WTC11 (cell line): ENCODE results near the gene GCSH. TPM values are rescaled to one million over a fixed set of nuclear protein-coding genes. Genes with fewer than 3 reads are reported as not detected.

Source experiments
- AR ChIP-seq: fragments of 250-450 bp; sonication (Bioruptor Pico); IDR thresholded peaks from 2 replicates; pipeline ENCODE4 v1.9.0; 2021; ENCODE audit warnings: mild to moderate bottlenecking
- E2F1 ChIP-seq: sonication (generic); formaldehyde crosslinking; IDR thresholded peaks from 2 replicates; pipeline ENCODE4 v1.8.0; 2022; ENCODE audit warnings: mild to moderate bottlenecking, missing genetic modification reagents
- E2F5 ChIP-seq: sonication (generic); formaldehyde crosslinking; IDR thresholded peaks from 2 replicates; pipeline ENCODE4 v1.8.1; 2022; ENCODE audit warnings: mild to moderate bottlenecking, moderate library complexity, missing genetic modification reagents
- FOXP4 ChIP-seq: sonication (generic); formaldehyde crosslinking; IDR thresholded peaks from 2 replicates; pipeline ENCODE4 v1.8.0; 2022; ENCODE audit warnings: mild to moderate bottlenecking, missing genetic modification reagents
- GRHL2 ChIP-seq: fragments of 250-450 bp; sonication (Bioruptor Pico); IDR thresholded peaks from 2 replicates; pipeline ENCODE4 v1.8.0; 2022; ENCODE audit warnings: mild to moderate bottlenecking, moderate library complexity; ENCODE audit not compliant: insufficient replicate concordance, severe bottlenecking
- JAZF1 ChIP-seq: fragments of 250-450 bp; sonication (Bioruptor Pico); IDR thresholded peaks from 2 replicates; pipeline ENCODE4 v1.9.0; 2021; ENCODE audit warnings: moderate library complexity, mild to moderate bottlenecking, inconsistent platforms
- JUN ChIP-seq: sonication (generic); formaldehyde crosslinking; IDR thresholded peaks from 2 replicates; pipeline ENCODE4 v1.8.0; 2023; ENCODE audit warnings: mild to moderate bottlenecking, missing genetic modification reagents
- KAT7 ChIP-seq: sonication (generic); formaldehyde crosslinking; IDR thresholded peaks from 2 replicates; pipeline ENCODE4 v1.8.1; 2023; ENCODE audit warnings: missing genetic modification reagents, mild to moderate bottlenecking, borderline replicate concordance
- MAX ChIP-seq: sonication (generic); formaldehyde crosslinking; IDR thresholded peaks from 2 replicates; pipeline ENCODE4 v1.8.0; 2022; ENCODE audit warnings: mild to moderate bottlenecking, missing genetic modification reagents
- MXD4 ChIP-seq: fragments of 250-450 bp; sonication (Bioruptor Pico); IDR thresholded peaks from 2 replicates; pipeline ENCODE4 v1.8.0; 2021; ENCODE audit warnings: mild to moderate bottlenecking, moderate library complexity, borderline replicate concordance
- MYBL2 ChIP-seq: sonication (generic); formaldehyde crosslinking; IDR thresholded peaks from 2 replicates; pipeline ENCODE4 v1.8.1; 2023; ENCODE audit warnings: mild to moderate bottlenecking, moderate library complexity, missing genetic modification reagents
- NFATC4 ChIP-seq: fragments of 250-450 bp; sonication (Bioruptor Pico); IDR thresholded peaks from 2 replicates; pipeline ENCODE4 v1.9.0; 2021; ENCODE audit warnings: mild to moderate bottlenecking
- NR1H2 ChIP-seq: sonication (generic); formaldehyde crosslinking; IDR thresholded peaks from 2 replicates; pipeline ENCODE4 v1.9.0; 2021; ENCODE audit warnings: mild to moderate bottlenecking, moderate library complexity, missing genetic modification reagents
- OVOL2 ChIP-seq: fragments of 250-450 bp; sonication (Bioruptor Pico); IDR thresholded peaks from 2 replicates; pipeline ENCODE4 v1.9.0; 2021; ENCODE audit warnings: mild to moderate bottlenecking, borderline replicate concordance
- PRRX2 ChIP-seq: fragments of 250-450 bp; sonication (Bioruptor Pico); IDR thresholded peaks from 2 replicates; pipeline ENCODE4 v1.8.0; 2021; ENCODE audit warnings: mild to moderate bottlenecking
- STAT6 ChIP-seq: sonication (generic); formaldehyde crosslinking; conservative IDR thresholded peaks from 2 replicates; pipeline ENCODE4 v1.8.1; 2023; ENCODE audit warnings: mild to moderate bottlenecking, low read depth, missing genetic modification reagents, moderate library complexity
- USF2 ChIP-seq: sonication (generic); formaldehyde crosslinking; IDR thresholded peaks from 2 replicates; pipeline ENCODE4 v1.8.1; 2023; ENCODE audit warnings: mild to moderate bottlenecking, missing genetic modification reagents, moderate library complexity
- ZBTB43 ChIP-seq: sonication (generic); formaldehyde crosslinking; IDR thresholded peaks from 2 replicates; pipeline ENCODE4 v1.8.1; 2023; ENCODE audit warnings: mild to moderate bottlenecking, missing genetic modification reagents
- ZNF121 ChIP-seq: sonication (generic); formaldehyde crosslinking; IDR thresholded peaks from 2 replicates; pipeline ENCODE4 v1.8.0; 2023; ENCODE audit warnings: missing genetic modification reagents
- ZNF138 ChIP-seq: sonication (generic); formaldehyde crosslinking; conservative IDR thresholded peaks from 2 replicates; pipeline ENCODE4 v1.8.1; 2022; ENCODE audit warnings: mild to moderate bottlenecking, moderate library complexity, missing genetic modification reagents
- ZNF232 ChIP-seq: sonication (generic); formaldehyde crosslinking; IDR thresholded peaks from 2 replicates; pipeline ENCODE4 v1.8.0; 2022; ENCODE audit warnings: mild to moderate bottlenecking, missing genetic modification reagents
- ZNF281 ChIP-seq: sonication (generic); formaldehyde crosslinking; IDR thresholded peaks from 2 replicates; pipeline ENCODE4 v1.8.0; 2023; ENCODE audit warnings: mild to moderate bottlenecking, missing genetic modification reagents
- ZNF416 ChIP-seq: fragments of 250-450 bp; sonication (Bioruptor Pico); IDR thresholded peaks from 2 replicates; pipeline ENCODE4 v1.9.0; 2021; ENCODE audit warnings: mild to moderate bottlenecking, inconsistent platforms
- ZNF423 ChIP-seq: fragments of 250-450 bp; sonication (Bioruptor Pico); IDR thresholded peaks from 2 replicates; pipeline ENCODE4 v2.1.2; 2022; ENCODE audit warnings: mild to moderate bottlenecking, moderate library complexity
- total RNA-seq: library from RNA; stranded (reverse); gene quantifications from 3 replicates; pipeline ENCODE4 v1.2.3, GENCODE V29; 2021

The GCSH gene
- total RNA-seq, 1 experiment from 2014 or later, result 95.9 TPM

- TF ChIP-seq NR1H2 (CRISPR knock-in tag), result no peak
- peak; percentile 43; the same call in 1 of the 2 replicates for TF ChIP-seq E2F5 (CRISPR knock-in tag)
- no peak for TF ChIP-seq MAX (CRISPR knock-in tag)
- TF ChIP-seq ZNF138 (CRISPR knock-in tag), result no peak
- no peak for TF ChIP-seq JAZF1 (CRISPR knock-in tag)
- TF ChIP-seq MXD4 (CRISPR knock-in tag), result no peak
- TF ChIP-seq AR, result no peak
- no peak for TF ChIP-seq ZNF423 (CRISPR knock-in tag)
- no peak for TF ChIP-seq ZNF281 (CRISPR knock-in tag)
- no peak for TF ChIP-seq KAT7 (CRISPR knock-in tag)
- no peak; the same call in 1 of the 2 replicates for TF ChIP-seq ZNF121 (CRISPR knock-in tag)
- TF ChIP-seq JUN (CRISPR knock-in tag), result no peak
- TF ChIP-seq MYBL2, result no peak; the same call in 1 of the 2 replicates
- no peak for TF ChIP-seq E2F1
- no peak for TF ChIP-seq NFATC4
- TF ChIP-seq ZNF232, result no peak
- TF ChIP-seq FOXP4 (CRISPR knock-in tag), result no peak
- TF ChIP-seq STAT6 (CRISPR knock-in tag), result no peak
- no peak for TF ChIP-seq OVOL2 (CRISPR knock-in tag)
- peak; percentile 40; the same call in 1 of the 2 replicates for TF ChIP-seq ZNF416 (CRISPR knock-in tag)
- no peak for TF ChIP-seq USF2 (CRISPR knock-in tag)
- TF ChIP-seq PRRX2 (CRISPR knock-in tag), result no peak
- TF ChIP-seq GRHL2 (CRISPR knock-in tag), result no peak
- TF ChIP-seq ZBTB43, result no peak
Measured at GRCh38 chr16:81077076-81077940, 18.9 kb downstream of the GCSH start, which contains the start of gene C16orf46 (continued).
